Ovary (tissue), 9 donors: Measurements from ENCODE around the gene ICAM5. TPM values are rescaled to one million over a fixed set of nuclear protein-coding genes. Genes with fewer than 3 reads are reported as not detected.

Experiments used
- DNase-seq, 5 donors: peaks; one replicate each; pipeline ENCODE4 v3.0.0-alpha.2; 2019 to 2020
- H3K27ac ChIP-seq, 2 donors: fragments of 200-600 bp; one replicate each; pipeline versions ENCODE4 v1.5.1 to v1.8.0; 2019 to 2022
- H3K27me3 ChIP-seq: fragments of 200-600 bp; one replicate; pipeline ENCODE4 v1.8.0; 2022
- H3K36me3 ChIP-seq: fragments of 200-600 bp; sonication (generic); one replicate; pipeline ENCODE4 v1.5.1; 2019
- H3K4me1 ChIP-seq: one replicate; pipeline ENCODE4 v1.8.1; 2013; ENCODE audit warnings: mild to moderate bottlenecking, moderate library complexity; ENCODE audit not compliant: insufficient read depth
- H3K4me3 ChIP-seq: fragments of 200-600 bp; sonication (generic); one replicate; pipeline ENCODE4 v1.5.1; 2017
- H3K9me3 ChIP-seq, 2 donors: fragments of 200-600 bp in 1 of 2; sonication (generic) in 1 of 2; one replicate each; pipeline versions ENCODE4 v1.5.1 to v1.8.1; 2013 to 2019; ENCODE audit warnings: mild to moderate bottlenecking in 1 of 2, moderate library complexity in 1 of 2
- EP300 ChIP-seq: sonication (generic); formaldehyde crosslinking; IDR thresholded peaks from one replicate; pipeline ENCODE4 v1.6.1; 2017; ENCODE audit warnings: antibody characterized with exemption
- POLR2A ChIP-seq: fragments of 450-650 bp; IDR thresholded peaks from one replicate; pipeline ENCODE4 v1.6.1; 2017; ENCODE audit warnings: antibody characterized with exemption, mild to moderate bottlenecking, moderate library complexity
- WGBS, 3 donors: extraction: QIAGEN DNeasy Blood & Tissue Kit in 1 of 3; methylation state at CpG; one replicate each; pipeline versions ENCODE4 v1.1.5 to v1.1.7; 2013 to 2017; 5-methylcytosine and 5-hydroxymethylcytosine counted together
- intact Hi-C, 4 donors: fragments of 100-400 bp; cut with DNase I; formaldehyde crosslinking; loops; one replicate each; pipeline versions ENCODE4 v1.11.0 to v1.15.1; 2022 to 2023
- polyA plus RNA-seq, 2 donors: library from polyadenylated mRNA; stranded (reverse); fragments of 200-250 nt in 1 of 2; fragments of 350-450 nt in 1 of 2; fragmentation: Illumina TruSeq in 1 of 2; extraction: RNeasy Lipid Tissue Mini Kit (QIAGEN cat#74804) in 1 of 2; gene quantifications; one replicate each; pipeline ENCODE4 v1.2.3, GENCODE V29; 2013 to 2014
- total RNA-seq, 7 donors: library from RNA; depleted of rRNA in 2 of 7; stranded (reverse); fragments of >200 nt in 2 of 7; fragmentation: NEBNext Ultra II Directional in 3 of 7; extraction: Animal tissue kit (Norgen Biotek cat#: 25700) in 3 of 7; gene quantifications; one replicate each; pipeline versions ENCODE4 v1.1.0 to v1.2.4, GENCODE V29; 2016 to 2023
- TF ChIP-seq, protein P1 (sequence below), 3 donors: fragments of 450-650 bp in 2 of 3; fragments of 200-600 bp in 1 of 3; IDR thresholded peaks; one replicate each; pipeline versions ENCODE4 v1.5.1 to v1.8.0; 2016 to 2022; ENCODE audit warnings: antibody characterized with exemption in 3 of 3, mild to moderate bottlenecking in 1 of 3
- donor health status: DM: no; HTN: no; CAD: no; lungs with moderate emphysema.
- donor health status: DM: no; HTN: no; CAD: no.
- donor health status: Bipolar disorder and iron deficiency.
- donor health status: DM: yes; HTN: yes; CAD: no.
- donor health status: DM: no; HTN: no; CAD: no.
- donor health status: DM: yes; HTN: yes; CAD: no.

Gene ICAM5
- total and polyA plus RNA-seq, 9 donors: 0.11 to 16.1 (median 1.7) TPM; not detected in 1

DNA sequence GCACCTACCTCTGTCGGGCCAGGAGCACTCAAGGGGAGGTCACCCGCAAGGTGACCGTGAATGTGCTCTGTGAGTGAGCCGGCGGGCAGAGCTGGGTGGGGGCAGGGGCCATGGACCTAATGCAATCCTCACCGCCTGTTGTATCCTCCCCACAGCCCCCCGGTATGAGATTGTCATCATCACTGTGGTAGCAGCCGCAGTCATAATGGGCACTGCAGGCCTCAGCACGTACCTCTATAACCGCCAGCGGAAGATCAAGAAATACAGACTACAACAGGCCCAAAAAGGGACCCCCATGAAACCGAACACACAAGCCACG is 4.8 kb upstream of the ICAM5 start:
- no peaks in the 10 kb centered on the region for H3K27me3 ChIP-seq
- 92 to 97% (median 94%) methylated on average over 13 of the region's 13 CpGs for WGBS, 3 donors

DNA sequence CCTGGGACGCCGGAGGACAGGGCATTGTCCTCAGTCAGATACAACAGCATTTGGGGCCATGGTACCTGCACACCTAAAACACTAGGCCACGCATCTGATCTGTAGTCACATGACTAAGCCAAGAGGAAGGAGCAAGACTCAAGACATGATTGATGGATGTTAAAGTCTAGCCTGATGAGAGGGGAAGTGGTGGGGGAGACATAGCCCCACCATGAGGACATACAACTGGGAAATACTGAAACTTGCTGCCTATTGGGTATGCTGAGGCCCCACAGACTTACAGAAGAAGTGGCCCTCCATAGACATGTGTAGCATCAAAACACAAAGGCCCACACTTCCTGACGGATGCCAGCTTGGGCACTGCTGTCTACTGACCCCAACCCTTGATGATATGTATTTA is 4.4 kb upstream of the ICAM5 start:
- Histone ChIP-seq H3K4me3 (no peak overlapping the region), H3K27me3 (no peaks in the 10 kb centered on the region), H3K27ac (no peak overlapping the region), H3K9me3 (no peaks in the 10 kb centered on the region), H3K4me1 (peaks cover 8% of the 10 kb centered on the region), H3K36me3 (no peaks in the 10 kb centered on the region)
- intact Hi-C loops: no loop called here
- TF ChIP-seq POLR2A: no peak
- no peak for TF ChIP-seq EP300
- TF ChIP-seq, protein P1, sequence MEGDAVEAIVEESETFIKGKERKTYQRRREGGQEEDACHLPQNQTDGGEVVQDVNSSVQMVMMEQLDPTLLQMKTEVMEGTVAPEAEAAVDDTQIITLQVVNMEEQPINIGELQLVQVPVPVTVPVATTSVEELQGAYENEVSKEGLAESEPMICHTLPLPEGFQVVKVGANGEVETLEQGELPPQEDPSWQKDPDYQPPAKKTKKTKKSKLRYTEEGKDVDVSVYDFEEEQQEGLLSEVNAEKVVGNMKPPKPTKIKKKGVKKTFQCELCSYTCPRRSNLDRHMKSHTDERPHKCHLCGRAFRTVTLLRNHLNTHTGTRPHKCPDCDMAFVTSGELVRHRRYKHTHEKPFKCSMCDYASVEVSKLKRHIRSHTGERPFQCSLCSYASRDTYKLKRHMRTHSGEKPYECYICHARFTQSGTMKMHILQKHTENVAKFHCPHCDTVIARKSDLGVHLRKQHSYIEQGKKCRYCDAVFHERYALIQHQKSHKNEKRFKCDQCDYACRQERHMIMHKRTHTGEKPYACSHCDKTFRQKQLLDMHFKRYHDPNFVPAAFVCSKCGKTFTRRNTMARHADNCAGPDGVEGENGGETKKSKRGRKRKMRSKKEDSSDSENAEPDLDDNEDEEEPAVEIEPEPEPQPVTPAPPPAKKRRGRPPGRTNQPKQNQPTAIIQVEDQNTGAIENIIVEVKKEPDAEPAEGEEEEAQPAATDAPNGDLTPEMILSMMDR (IDR thresholded peaks at IDR 0.05): no peak
- DNase-seq: no peak
- 91 to 93% (median 93%) methylated on average over 4 of the region's 4 CpGs for WGBS, 3 donors

More for the DNA sequence above, 4.8 kb upstream of the ICAM5 start:
- Histone ChIP-seq H3K4me1 (peaks cover 6% of the 10 kb centered on the region), H3K36me3 (no peaks in the 10 kb centered on the region), H3K9me3 (no peaks in the 10 kb centered on the region), H3K4me3 (no peak overlapping the region), H3K27ac (no peak overlapping the region)
- intact Hi-C loops: no loop called here
- TF ChIP-seq, protein P1 (IDR thresholded peaks at IDR 0.05): no peak
- no peak for TF ChIP-seq POLR2A
- TF ChIP-seq EP300: no peak
- DNase-seq: no peak

DNA sequence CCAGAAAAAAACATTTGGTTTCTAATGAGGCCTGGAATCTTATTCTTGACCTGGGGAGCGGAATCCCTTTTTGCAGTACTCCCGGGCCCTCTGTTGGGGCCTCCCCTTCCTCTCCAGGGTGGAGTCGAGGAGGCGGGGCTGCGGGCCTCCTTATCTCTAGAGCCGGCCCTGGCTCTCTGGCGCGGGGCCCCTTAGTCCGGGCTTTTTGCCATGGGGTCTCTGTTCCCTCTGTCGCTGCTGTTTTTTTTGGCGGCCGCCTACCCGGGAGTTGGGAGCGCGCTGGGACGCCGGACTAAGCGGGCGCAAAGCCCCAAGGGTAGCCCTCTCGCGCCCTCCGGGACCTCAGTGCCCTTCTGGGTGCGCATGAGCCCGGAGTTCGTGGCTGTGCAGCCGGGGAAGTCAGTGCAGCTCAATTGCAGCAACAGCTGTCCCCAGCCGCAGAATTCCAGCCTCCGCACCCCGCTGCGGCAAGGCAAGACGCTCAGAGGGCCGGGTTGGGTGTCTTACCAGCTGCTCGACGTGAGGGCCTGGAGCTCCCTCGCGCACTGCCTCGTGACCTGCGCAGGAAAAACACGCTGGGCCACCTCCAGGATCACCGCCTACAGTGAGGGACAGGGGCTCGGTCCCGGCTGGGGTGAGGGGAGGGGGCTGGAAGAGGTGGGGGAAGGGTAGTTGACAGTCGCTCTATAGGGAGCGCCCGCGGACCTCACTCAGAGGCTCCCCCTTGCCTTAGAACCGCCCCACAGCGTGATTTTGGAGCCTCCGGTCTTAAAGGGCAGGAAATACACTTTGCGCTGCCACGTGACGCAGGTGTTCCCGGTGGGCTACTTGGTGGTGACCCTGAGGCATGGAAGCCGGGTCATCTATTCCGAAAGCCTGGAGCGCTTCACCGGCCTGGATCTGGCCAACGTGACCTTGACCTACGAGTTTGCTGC is 2.7 kb upstream of the ICAM5 start, which contains the start of gene ICAM4:
Gene ICAM4, plus strand, starts transcription at position 153 of the 935 bp plus-strand sequence. Its CDS starts 58 bp downstream, at position 211.
- Histone ChIP-seq H3K9me3 (no peaks in the 10 kb centered on the region), H3K4me3 (no peak within 1 kb of the TSS), H3K4me1 (peaks cover 13% of the 10 kb centered on the region), H3K27ac (no peak within 1 kb of the TSS), H3K27me3 (no peaks in the 10 kb centered on the region), H3K36me3 (no peaks in the 10 kb centered on the region)
- WGBS, 3 donors: 3 to 7% (median 4%) methylated on average over 42 to 59 of the region's 59 CpGs
- peak; percentile 58 to 83 (median 62) for DNase-seq
- no peak for TF ChIP-seq POLR2A
- TF ChIP-seq EP300: no peak
- TF ChIP-seq, protein P1 (IDR thresholded peaks at IDR 0.05): no peak
- intact Hi-C loops: no loop called here

DNA sequence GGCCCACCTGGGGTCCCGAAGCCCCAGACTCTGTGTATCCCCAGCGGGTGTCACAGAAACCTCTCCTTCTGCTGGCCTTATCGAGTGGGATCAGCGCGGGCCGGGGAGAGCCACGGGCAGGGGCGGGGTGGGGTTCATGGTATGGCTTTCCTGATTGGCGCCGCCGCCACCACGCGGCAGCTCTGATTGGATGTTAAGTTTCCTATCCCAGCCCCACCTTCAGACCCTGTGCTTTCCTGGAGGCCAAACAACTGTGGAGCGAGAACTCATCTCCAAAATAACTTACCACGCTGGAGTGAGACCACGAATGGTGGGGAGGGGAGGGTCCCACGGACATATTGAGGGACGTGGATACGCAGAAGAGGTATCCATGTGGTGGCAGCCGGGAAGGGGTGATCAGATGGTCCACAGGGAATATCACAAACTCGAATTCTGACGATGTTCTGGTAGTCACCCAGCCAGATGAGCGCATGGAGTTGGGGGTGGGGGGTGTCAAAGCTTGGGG is 1.0 kb upstream of the ICAM5 start:
- no peak overlapping the region for H3K4me3 ChIP-seq
- DNase-seq: no peak
- peaks cover 6% of the 10 kb centered on the region for H3K27me3 ChIP-seq
- H3K9me3 ChIP-seq: no peaks in the 10 kb centered on the region
- WGBS, 3 donors: 4 to 11% (median 6%) methylated on average over 23 of the region's 23 CpGs
- H3K4me1 ChIP-seq: peaks cover 16% of the 10 kb centered on the region
- H3K36me3 ChIP-seq: no peaks in the 10 kb centered on the region
- intact Hi-C loops: no loop called here
- no peak for TF ChIP-seq EP300
- no peak for TF ChIP-seq POLR2A
- TF ChIP-seq, protein P1 (IDR thresholded peaks at IDR 0.05): no peak
- H3K27ac ChIP-seq: no peak overlapping the region
